ENCODE results near the gene B4GALNT2. TPM values are rescaled to one million over a fixed set of nuclear protein-coding genes. Genes with fewer than 3 reads are reported as not detected.

The B4GALNT2 gene
- total RNA-seq, 1 experiment from 2014 or later: not detected

- Histone ChIP-seq H3K4me1 (ENCODE audit: insufficient read depth, low read length, poor library complexity, severe bottlenecking) (peaks cover 12% of the 10 kb centered on the region), H3K27me3 (replicated peaks; ENCODE audit: insufficient read depth, low read depth, low read length, poor library complexity) (no peaks in the 10 kb centered on the region), H3K36me3 (ENCODE audit: insufficient read depth, low read length, poor library complexity, severe bottlenecking) (no peaks in the 10 kb centered on the region), H3K27ac (ENCODE audit: low read depth, low read length, poor library complexity, severe bottlenecking) (peak overlapping the region; percentile 41), H3K9me3 (ENCODE audit: low read depth, low read length, poor library complexity, severe bottlenecking) (no peaks in the 10 kb centered on the region), H3K4me3 (ENCODE audit: low read depth, low read length, poor library complexity, severe bottlenecking) (no peak overlapping the region)
- intact Hi-C loops (cut with micrococcal nuclease; ENCODE audit: unreplicated experiment): no loop called here
- no TSS peak for BruUV-seq (replicated peaks)
- CTCF ChIA-PET: no interaction called here
- TF ChIP-seq CTCF (conservative IDR thresholded peaks at IDR 0.05; ENCODE audit: low read depth, low read length): no peak
- no peak for TF ChIP-seq EZH2 (IDR thresholded peaks at IDR 0.05; ENCODE audit: borderline replicate concordance, low read depth, low read length, poor library complexity, severe bottlenecking)
- DNase-seq (ENCODE audit: low spot score): no peak
- POLR2A ChIA-PET (ENCODE audit: low non-redundant PET): interaction anchor here (0.7 kb wide), 1 partner anchor 12 kb away, joined by 4 read pairs; no protein-coding TSS in a partner anchor
Measured at GRCh38 chr17:49204516-49204915, 71.9 kb downstream of the B4GALNT2 start.

- DNase-seq (ENCODE audit: low spot score): no peak
- Histone ChIP-seq H3K4me3 (ENCODE audit: low read depth, low read length, poor library complexity, severe bottlenecking) (no peak overlapping the region), H3K9me3 (ENCODE audit: low read depth, low read length, poor library complexity, severe bottlenecking) (no peaks in the 10 kb centered on the region), H3K36me3 (ENCODE audit: insufficient read depth, low read length, poor library complexity, severe bottlenecking) (no peaks in the 10 kb centered on the region), H3K27me3 (replicated peaks; ENCODE audit: insufficient read depth, low read depth, low read length, poor library complexity) (no peaks in the 10 kb centered on the region), H3K27ac (ENCODE audit: low read depth, low read length, poor library complexity, severe bottlenecking) (peak overlapping the region; percentile 76), H3K4me1 (ENCODE audit: insufficient read depth, low read length, poor library complexity, severe bottlenecking) (peaks cover 27% of the 10 kb centered on the region)
- BruUV-seq (replicated peaks): no TSS peak
- intact Hi-C loops (cut with micrococcal nuclease; ENCODE audit: unreplicated experiment): no loop called here
- CTCF ChIA-PET: no interaction called here
- TF ChIP-seq CTCF (conservative IDR thresholded peaks at IDR 0.05; ENCODE audit: low read depth, low read length) (no peak), EZH2 (IDR thresholded peaks at IDR 0.05; ENCODE audit: borderline replicate concordance, low read depth, low read length, poor library complexity, severe bottlenecking) (no peak)
- POLR2A ChIA-PET (ENCODE audit: low non-redundant PET): interaction anchor here (0.5 kb wide), 1 partner anchor 30 kb away, joined by 3 read pairs; no protein-coding TSS in a partner anchor
Measured at GRCh38 chr17:49209061-49209571, 76.5 kb downstream of the B4GALNT2 start.

GRCh38 chr17:49210158-49211029 lies 77.8 kb downstream of the B4GALNT2 start, which contains the start of the genes ABI3 and GNGT2:
Gene ABI3, plus strand, starts transcription at chr17:49210707. Its CDS starts 18 bp downstream, at chr17:49210725.
Gene GNGT2, minus strand, starts transcription at chr17:49210574. Its CDS starts 3,152 bp downstream, at chr17:49207422.
- no peaks in the 10 kb centered on the region for H3K27me3 ChIP-seq (replicated peaks; ENCODE audit: insufficient read depth, low read depth, low read length, poor library complexity)
- DNase-seq (ENCODE audit: low spot score): peak; percentile 84
- peak within 1 kb of the TSS; percentile 76 for H3K27ac ChIP-seq (ENCODE audit: low read depth, low read length, poor library complexity, severe bottlenecking)
- H3K36me3 ChIP-seq (ENCODE audit: insufficient read depth, low read length, poor library complexity, severe bottlenecking): no peaks in the 10 kb centered on the region
- TF ChIP-seq EZH2 (IDR thresholded peaks at IDR 0.05; ENCODE audit: borderline replicate concordance, low read depth, low read length, poor library complexity, severe bottlenecking) (no peak), CTCF (conservative IDR thresholded peaks at IDR 0.05; ENCODE audit: low read depth, low read length) (no peak)
- no TSS peak for BruUV-seq (replicated peaks)
- ChIA-PET CTCF (no interaction called here), POLR2A (ENCODE audit: low non-redundant PET) (interaction anchor here (0.6 kb wide), 1 partner anchor 776 kb away, joined by 3 read pairs; no protein-coding TSS in a partner anchor)
- no peaks in the 10 kb centered on the region for H3K9me3 ChIP-seq (ENCODE audit: low read depth, low read length, poor library complexity, severe bottlenecking)
- intact Hi-C loops (cut with micrococcal nuclease; ENCODE audit: unreplicated experiment): no loop called here
- H3K4me1 ChIP-seq (ENCODE audit: insufficient read depth, low read length, poor library complexity, severe bottlenecking): peaks cover 23% of the 10 kb centered on the region
- peak within 1 kb of the TSS; percentile 45 for H3K4me3 ChIP-seq (ENCODE audit: low read depth, low read length, poor library complexity, severe bottlenecking)
